DMS79 treated with DMSO at 0.1 percent for 48 hours (cell line): ENCODE measurements around the gene NLRP4.
A peak's percentile ranks its signal among the peaks of the same experiment; 100 is the strongest.
"Not testable (repeated sequence)": the region's sequence is repeated elsewhere in the genome, so short reads cannot be mapped to it uniquely, and the experiment has no call there.

Experiments used
- DNase-seq: peaks from one replicate; lab custom pipeline; 2025; lab: John Stamatoyannopoulos, UW

NLRP4 gene

DNA sequence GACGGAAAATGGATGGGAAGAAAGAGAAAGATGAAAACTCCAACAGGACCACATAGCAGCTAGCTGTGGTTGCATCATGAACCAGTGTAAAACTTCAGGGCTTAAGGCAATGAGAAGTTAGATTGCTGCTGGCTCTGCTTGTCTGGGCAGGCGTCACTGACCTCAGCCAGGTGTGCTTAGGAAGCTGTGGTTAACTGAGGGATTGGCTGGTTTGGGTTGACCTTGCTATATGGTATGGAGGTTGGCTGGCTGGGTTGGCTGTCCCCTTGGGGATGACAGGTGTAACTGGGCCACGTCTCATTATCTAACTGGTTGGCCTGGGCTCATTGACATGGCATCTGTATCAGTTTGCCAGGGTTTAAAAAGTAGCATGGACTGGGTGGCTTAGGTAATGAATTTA is 40.9 kb downstream of the NLRP4 start:
- no peak for DNase-seq

DNA sequence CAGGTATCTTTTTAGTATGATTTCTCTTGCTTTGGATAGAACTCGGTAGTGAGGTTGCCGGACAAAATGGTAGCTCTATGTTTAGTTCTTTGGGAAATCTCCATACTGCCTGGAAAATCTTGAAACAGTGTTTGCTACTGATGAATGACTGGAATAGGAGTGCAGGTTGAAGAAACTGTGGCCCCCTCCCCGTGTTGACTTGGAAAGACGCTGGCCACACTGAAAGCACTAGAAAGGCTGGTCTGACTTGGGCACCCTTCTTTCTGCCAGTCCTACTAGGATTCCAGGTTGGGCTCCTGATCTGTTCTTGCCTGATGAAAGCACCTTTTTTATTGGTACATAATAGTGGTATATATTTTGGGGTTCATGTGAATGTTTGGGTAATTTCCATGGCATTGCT is 46.3 kb downstream of the NLRP4 start:
- DNase-seq = no peak

DNA sequence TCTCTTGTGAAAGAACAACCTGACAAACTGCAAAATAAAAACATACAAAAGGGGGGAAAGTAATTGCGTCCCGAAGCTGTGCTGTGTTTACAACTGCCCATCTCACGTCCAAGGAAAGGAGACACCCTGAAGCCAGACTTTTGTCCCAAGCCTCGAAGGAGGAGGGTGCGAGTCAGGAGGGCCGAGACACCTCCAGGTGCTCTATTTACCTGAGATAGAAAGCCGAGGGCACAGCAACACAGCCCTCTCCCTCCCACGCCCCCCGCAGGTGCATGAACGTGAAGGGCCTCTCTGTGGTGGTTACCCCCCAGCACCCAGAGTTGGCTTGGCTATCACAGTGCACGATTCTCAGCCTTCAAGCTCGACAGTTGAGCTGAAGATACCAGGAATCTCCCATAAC is 62.6 kb downstream of the NLRP4 start:
- no peak for DNase-seq

DNA sequence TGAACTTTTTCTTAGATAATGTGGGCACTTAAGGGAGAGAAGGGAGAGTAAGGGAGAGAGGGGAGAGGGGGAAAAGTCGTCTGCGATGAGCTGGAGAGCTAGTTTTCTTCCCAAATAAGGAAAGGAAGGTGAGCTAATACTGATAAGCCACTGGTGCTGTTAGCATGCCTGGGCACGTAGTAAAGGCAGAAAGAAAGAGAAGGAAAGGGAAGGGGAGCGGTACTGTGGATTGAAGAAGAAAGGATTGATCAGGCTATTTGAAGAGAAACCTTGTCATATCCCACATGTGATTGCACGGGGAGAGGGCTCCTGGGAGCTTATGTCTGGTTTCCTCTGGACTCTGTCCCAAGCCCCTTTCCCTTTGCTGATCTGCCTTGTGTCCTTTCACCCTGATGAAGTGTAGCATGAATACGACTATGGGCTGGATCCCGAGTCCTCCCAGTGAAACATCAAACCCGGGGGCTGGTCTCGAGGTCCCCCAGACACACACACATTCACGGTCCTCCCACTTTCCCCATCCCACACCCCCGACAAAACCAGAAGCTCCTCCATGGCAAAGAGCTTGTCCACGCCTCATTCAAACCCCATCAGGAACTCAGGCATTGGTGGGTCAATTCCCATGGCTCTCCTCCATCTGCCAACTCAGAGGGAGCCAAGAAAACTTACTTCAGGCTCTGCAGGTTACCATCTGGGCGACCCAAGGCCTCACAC is 65.2 kb downstream of the NLRP4 start:
- DNase-seq = no peak

GRCh38 chr19:55902080-55902751 is 65.9 kb downstream of the NLRP4 start:
- peak; percentile 18 for DNase-seq

GRCh38 chr19:55907286-55907685 is 70.9 kb downstream of the NLRP4 start:
- DNase-seq = no peak

DNA sequence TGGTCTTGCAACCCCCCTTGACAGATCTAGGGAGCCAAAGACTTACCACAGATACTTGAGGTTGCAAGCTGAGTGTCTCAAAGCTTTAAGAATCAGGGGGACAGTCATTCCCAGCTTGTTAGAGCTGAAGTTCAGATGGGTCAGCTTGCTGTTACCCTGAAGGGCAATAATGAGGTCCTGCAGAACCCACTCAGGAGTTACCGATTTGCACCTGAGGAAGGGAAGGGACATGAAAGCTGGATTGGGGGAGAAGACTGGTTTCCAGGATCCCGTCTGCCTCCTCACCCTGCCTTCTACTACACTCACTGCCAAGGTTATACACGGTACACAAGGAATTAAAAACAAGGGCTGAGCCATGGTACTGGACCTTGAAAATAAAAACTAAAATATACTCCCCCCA is 71.4 kb downstream of the NLRP4 start:
- no peak for DNase-seq

- DNase-seq = no peak
These were observed 73.5 kb downstream of the NLRP4 start for GRCh38 chr19:55909801-55910200.

DNA sequence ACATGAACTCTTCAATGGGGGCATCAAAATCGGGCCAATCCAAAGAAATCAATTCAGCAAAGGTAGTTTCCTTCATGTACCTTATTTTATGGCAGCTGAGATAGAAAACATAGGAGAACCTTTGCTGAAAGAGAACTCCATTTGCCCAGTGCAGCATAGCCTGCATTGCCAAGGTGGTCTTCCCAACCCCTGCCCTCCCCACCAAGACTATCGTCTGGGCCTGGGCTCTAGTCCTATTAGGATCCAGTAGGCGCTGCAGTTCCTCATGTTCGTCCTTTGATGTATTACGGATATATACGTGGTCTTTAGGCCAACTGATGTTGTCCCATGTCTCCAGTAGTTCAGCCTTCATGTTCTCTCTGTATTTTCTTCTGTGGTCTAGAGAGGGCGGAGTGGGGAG is 76.6 kb downstream of the NLRP4 start:
- no peak for DNase-seq

DNA sequence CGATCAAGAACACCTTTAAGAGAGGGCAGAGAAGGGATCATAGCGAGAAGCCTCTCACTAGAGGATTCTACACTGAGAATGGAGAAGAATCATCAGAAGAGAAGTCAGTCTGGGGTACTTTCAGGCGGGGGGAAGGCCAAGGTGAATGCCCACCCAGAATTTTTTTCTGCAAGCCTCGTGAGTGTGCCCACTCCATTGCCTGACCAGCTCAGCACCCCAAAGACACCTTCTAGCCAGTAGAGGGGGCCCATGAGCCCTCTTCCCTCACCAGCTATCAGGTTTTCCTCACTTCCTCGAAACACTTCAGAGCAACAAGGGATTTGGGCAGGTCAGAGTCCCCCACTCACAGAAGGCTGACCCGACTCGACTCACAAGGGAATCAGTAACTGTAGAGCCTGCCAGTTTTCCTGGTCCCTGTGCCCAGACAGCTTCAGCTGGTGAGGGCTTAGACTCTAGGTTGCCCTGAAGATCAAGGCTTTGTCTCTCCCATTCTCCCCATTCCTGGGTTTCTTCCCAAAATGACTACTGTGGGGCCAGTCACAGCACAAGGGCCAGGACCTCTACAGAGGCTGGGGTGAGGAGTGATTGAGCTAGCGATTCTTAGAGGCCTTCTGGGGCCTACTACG is 77.4 kb downstream of the NLRP4 start:
- DNase-seq = no peak

DNA sequence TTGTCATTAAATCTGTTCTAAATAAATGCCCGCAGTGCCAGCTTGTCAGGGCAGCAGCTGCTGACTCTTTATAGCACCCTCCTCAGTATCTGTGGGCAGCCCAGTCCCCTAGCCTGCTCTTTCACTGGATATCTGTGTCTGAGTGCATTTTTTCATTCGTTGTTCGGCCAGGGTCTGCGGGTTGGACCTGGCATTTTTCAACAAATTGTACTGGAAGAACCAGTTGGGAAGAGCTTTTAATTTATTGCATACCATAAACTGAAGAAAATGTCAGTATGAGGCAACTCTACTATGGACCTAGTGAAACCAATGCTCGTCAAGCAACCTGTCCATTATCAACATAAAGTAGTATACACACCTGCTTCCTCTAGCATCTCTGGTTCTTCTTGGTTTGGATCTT is 87.2 kb downstream of the NLRP4 start:
- DNase-seq = no peak

DNA sequence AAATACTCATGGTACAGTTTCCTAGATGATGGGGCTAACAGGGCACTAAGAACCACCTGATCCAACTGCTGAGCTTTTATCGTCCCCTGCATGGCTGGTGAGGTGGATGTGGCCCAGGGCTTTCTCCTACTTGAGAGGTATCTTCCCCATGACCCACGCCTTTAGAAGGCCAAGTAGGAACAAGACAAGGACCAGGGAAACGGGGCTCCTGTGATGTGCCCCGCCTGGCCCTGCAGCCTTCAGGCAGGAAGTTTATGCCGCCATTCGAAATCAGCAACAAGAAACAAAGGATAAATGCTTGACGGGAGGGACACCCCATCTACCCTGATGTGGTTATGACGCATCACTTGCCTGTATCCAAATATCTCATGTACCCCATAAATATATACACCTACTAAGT is 91.7 kb downstream of the NLRP4 start:
- no peak for DNase-seq

DNA sequence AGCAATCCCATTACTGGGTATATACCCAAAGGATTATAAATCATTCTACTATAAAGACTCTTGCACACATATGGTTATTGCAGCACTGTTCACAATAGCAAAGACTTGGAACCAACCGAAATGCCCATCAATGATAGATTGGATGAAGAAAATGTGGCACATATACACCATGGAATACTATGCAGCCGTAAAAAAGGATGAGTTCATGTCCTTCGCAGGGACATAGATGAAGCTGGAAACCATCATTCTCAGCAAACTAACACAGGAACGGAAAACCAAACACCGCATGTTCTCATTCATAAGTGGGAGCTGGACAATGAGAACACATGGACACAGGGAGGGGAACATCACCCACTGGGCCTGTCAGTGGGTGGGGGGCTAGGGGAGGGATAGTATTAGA is 92.9 kb downstream of the NLRP4 start:
- not testable (repeated sequence) for DNase-seq

DNA sequence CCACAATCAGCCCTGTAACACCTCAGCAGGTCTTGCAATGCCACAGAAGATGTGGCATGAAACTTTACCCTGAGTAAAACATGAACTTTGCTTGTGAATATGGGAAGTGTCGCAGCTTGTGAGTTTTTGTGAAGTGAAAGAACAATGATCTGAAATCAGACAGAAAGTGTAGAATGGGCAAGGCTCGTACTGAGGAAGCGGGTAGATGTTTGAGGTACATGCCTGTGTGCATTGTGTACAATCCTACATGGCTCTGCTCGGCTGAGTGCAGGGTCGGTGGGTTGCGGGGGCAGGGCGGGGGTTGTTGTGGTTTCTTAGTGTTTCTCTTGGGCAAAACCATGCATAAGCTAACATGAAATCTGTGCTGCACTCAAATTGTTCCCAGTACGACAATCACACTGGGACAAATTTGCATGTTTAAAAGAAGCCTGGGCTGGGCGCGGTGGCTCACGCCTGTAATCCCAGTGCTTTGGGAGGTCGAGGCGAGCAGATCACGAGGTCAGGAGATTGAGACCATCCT is 94.7 kb downstream of the NLRP4 start:
- no peak for DNase-seq
